A172 (cell line): Measurements from ENCODE around the gene FAAP100. TPM values are rescaled to one million over a fixed set of nuclear protein-coding genes. Genes with fewer than 3 reads are reported as not detected.
"Not testable (repeated sequence)": the region's sequence is repeated elsewhere in the genome, so short reads cannot be mapped to it uniquely, and the experiment has no call there.

Experiments used
- DNase-seq: peaks from one replicate; pipeline ENCODE4 v3.0.0-alpha.2; 2015; ENCODE audit warnings: low spot score
- total RNA-seq: library from RNA; depleted of rRNA; stranded (reverse); fragments of >200 nt; shearing (Covaris generic); gene quantifications from 2 replicates; pipeline ENCODE4 v1.2.3, GENCODE V29; 2014; rRNA removed

The FAAP100 gene, protein sequence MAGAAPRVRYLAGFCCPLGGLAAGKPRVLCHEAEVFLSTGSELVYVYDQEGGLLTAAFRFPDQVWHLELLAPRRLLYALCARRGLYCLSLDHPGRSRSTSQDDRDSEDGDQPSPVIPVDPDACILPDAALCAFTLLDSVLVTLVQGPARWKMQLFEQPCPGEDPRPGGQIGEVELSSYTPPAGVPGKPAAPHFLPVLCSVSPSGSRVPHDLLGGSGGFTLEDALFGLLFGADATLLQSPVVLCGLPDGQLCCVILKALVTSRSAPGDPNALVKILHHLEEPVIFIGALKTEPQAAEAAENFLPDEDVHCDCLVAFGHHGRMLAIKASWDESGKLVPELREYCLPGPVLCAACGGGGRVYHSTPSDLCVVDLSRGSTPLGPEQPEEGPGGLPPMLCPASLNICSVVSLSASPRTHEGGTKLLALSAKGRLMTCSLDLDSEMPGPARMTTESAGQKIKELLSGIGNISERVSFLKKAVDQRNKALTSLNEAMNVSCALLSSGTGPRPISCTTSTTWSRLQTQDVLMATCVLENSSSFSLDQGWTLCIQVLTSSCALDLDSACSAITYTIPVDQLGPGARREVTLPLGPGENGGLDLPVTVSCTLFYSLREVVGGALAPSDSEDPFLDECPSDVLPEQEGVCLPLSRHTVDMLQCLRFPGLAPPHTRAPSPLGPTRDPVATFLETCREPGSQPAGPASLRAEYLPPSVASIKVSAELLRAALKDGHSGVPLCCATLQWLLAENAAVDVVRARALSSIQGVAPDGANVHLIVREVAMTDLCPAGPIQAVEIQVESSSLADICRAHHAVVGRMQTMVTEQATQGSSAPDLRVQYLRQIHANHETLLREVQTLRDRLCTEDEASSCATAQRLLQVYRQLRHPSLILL
- total RNA-seq = 29.7 and 39.9 TPM in 2 replicates

GRCh38 chr17:81552244-81553017 is at the start of gene FAAP100:
Gene FAAP100, minus strand, starts transcription at chr17:81552353. Its CDS starts 23 bp downstream, at chr17:81552330.
- DNase-seq = peak; percentile 54

- DNase-seq = peak; percentile 65
Observed at GRCh38 chr17:81601525-81602120, 49.5 kb upstream of the FAAP100 start.

- no peak for DNase-seq
Observed at GRCh38 chr17:81599719-81600486, 47.8 kb upstream of the FAAP100 start.

DNA sequence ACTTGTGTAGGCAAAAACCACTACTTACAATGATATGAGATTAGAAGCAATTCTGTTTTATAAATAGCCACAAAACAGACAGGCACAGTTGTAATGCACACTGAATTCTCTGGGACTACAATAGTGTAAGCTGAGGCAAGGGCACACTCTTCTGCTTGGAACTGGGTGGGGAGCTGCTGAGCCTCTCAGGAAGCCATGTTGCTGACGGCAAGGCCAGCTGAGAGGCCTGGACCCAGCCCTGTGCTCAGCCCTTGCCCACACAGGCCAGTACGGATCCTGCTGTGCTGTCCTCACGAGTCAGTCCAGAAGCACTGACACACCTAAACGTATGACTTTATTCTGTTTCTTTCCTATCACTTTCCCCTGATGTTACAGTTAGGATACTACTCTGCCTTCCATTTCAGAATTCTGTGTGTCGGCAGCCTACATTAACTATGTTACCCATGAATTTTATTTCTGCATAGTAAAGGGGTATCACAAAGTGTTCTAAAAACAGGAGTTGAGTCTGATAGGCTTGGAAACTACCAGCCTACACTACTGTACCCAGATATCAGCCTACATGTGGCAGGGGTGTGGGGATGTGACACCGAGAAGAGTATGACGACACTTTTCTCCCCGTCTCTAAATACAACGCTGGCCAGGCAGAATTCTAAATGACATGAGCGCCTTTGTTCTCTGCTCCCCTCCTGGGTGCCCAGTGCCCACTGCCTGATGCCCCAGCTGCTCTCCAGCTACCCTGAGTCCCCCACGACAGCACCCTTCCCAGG is 41.1 kb upstream of the FAAP100 start:
- no peak for DNase-seq

DNA sequence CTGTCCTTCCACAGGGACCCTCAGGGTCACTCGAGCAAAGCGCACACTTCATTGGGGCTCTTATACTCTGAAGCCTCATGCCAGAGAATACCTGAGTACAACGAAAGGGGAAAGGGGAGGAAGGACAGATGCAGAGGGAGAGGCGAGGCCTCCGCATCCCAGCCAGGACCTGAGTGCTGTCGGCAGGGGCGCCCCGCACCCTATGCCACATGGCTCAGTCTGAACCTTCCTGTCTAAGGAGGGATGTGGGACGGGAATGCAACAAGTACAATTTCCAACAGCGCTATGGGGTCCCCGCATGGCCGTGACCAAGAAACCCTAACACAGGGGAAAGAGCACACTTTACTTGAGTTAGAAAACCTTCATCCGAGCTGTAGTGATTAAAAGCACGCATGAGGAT is 39.8 kb upstream of the FAAP100 start:
- DNase-seq = no peak

DNA sequence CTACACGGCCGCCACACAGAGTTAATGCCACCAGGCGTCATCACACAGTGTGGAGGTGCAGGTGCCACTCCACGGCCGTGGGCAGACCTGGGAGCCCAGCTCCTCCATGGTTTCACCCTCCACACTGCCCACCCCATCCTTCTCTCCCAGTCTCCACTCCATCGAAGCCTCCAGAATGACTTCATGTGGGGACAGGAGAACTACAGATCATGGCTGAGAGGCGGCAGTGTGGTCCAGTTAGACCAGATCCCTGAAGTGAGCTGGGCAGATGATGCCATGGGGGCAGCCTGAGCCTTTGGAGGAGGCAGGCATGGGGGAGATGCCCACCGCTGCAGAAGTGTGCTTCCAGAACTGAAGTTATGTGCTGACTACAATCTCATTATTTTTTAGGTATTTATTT is 38.0 kb upstream of the FAAP100 start:
- DNase-seq = no peak

DNA sequence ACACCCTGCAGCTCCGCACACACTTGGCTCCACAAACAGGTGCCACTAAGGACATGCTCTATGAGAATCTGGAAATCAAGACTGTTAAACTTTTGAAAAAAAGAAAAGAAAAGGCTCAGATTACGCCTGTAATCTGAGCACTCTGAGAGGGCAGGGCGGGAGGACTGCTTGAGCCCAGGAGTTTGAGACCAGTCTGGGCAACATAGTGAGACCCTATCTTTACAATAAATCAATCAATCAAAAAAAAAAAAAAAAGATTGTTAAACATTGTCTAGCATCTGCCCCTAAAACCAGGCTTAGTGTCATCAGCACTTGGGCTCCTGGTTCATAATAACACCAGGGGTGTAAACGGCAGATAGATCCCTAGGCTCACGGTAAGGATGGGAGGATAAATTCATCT is 37.5 kb upstream of the FAAP100 start:
- no peak for DNase-seq

- DNase-seq = no peak
Observed at GRCh38 chr17:81586096-81586495, 33.9 kb upstream of the FAAP100 start.

GRCh38 chr17:81584771-81585170 is 32.6 kb upstream of the FAAP100 start:
- not testable (repeated sequence) for DNase-seq

DNA sequence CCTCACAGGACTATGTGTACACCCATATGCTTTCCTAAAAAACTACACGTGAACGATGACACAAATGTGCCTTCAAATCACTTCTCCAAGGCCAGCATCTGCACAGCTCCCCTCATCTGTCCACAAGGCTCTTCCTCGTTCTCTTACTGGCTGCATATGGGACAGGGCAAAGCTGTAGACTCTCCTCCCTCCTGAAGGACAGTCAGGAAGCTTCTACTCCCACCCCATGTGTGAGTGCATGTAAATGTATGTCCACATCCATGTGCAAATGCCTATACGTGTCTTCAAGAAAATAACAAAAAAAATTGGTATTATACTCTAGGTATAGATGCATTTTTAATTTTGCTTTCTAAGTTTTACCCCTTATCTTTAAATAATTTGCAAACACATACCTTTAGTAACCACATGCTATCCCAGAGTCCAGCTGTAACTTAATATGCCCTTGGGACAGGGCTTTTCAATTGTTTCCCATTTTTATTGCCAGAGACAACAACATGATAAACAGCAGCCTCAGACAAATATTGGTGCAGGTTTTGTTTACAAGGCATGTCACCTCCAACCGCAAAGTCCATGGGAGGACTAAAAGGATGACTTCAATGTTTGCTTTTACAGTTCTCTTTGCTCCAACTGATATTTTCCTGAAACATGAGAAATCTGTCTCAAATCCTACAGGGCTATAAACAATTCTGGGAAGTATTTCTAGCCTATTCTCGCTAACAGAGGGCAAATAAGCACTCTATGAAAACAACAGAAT is 31.6 kb upstream of the FAAP100 start:
- no peak for DNase-seq

DNA sequence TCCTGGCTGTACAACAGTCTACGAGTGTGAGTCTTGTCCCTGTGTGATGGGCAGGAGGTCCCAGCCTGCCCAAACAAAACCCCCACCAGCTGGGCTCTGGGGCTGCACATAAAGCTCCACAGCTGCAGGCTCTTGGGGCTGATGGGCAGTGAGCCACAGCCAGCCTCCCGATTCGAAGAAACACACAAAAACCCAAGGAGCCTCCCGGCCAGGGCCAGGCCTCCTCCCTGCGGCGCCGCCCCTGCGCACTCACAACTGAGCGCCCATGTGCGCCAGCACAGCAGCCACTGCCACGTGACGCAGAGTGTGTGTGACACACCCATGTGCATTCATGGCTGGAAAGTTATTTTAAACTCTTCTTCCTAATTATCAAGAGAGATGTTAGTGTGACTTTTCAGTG is 30.6 kb upstream of the FAAP100 start:
- no peak for DNase-seq

DNA sequence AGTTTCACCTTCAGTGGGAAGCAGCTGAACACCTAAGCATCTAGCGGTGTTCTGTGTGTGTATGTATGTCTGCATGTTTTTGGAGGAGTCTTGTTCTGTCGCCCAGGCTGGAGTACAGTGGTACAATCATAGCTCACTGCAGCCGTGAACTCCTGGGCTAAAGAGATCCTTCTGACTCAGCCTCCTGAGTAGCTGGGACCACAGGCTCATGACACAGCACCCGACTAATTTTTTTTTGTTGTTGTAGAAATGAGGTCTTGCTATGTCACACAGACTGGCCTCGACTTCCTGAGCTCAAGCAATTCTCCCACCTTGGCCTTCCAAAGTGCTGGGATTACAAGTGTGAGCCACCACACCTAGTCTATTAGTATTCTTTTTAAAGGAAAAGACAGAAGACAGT is 30.2 kb upstream of the FAAP100 start:
- DNase-seq = peak; percentile 68

- DNase-seq = no peak
Observed at GRCh38 chr17:81581758-81582157, 29.6 kb upstream of the FAAP100 start.

DNA sequence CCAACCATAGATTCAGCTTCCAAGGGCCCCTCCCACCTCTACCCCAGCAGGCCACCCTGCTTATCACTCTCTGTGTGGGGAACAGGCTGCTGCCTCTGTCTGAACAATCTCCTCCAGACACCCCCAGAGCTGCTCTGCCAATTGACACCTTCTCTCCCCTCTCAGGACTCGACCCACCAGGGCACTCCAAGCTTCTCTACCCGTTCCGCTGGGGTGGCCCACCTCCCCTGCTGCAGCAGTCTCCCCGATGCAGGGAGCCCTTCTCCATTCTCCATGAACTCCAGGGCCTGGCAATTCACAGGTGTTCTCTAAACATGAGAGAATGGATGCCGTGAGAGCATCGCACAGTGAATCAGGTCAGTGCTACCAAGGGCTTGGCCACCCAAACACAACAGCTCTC is 28.3 kb upstream of the FAAP100 start:
- DNase-seq = no peak

DNA sequence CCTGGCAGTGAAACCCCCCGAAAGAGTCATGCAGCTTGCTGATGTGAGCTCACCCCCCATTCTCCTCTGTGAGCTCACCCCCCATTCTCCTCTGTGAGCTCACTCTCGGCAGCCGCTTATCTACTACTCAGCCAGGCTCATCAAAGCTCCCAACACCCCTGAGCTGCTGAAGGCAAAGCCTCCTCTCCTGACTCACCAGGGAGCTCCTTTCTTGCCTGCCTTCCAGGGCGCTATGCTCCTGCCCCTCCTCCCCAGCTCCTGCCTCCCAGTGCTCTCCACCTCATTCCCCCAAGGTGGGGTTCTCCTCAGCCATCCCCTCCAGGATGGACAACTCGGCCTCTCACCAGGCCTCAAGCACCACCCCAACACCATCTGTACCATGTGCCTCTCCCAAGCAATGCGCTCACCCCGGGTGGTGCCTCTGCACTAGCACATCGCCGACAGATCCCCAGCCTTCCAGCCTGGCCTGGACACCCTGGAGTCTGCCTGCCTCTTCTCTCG is 27.7 kb upstream of the FAAP100 start:
- DNase-seq = peak; percentile 78

DNA sequence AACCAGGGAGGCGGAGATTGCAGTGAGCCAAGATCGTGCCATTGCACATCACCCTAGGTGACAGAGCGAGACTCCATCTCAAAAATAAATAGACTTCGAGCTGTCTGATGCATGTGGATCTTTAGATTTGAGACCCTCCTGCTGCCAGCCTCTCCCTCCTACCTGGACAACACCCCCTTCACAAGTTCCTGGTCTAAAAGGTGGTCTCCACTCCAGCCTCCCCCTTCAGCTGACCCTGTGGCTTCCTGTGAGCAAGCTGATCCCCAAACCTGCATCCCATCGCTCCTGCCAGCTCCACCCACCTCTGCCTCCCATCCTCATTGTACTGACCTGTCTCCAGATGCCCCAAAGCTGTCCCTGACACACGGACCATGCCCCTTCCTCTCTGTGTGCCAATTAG is 27.1 kb upstream of the FAAP100 start:
- DNase-seq = no peak

DNA sequence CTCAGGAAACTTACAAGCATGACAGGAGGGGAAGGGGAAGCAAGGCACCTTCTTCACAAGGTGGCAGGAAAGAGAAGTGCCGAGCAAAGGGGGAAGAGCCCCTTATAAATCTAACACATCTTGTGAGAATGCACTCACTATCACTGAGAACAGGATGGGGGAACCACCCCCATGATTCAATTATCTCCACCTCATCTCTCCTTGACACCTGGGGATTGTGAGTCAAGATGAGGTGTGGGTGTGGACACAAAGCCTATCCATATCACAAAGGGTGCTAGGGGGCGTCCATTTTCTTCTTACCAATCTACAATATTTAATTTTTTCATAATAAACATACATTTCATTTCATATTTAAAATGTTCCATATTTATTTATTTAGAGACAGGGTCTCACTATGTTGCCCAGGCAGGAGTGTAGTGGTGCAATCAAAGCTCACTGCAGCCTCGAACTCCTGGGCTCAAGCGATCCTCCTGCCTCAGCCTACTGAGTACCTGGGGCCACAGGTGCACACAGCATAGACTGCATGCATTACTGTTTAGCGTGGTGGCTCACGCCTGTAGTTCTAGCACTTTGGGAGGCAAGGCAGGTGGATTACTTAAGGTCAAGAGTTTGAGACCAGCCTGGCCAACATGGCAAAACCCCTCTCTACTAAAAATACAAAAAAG is 26.5 kb upstream of the FAAP100 start:
- DNase-seq = no peak

DNA sequence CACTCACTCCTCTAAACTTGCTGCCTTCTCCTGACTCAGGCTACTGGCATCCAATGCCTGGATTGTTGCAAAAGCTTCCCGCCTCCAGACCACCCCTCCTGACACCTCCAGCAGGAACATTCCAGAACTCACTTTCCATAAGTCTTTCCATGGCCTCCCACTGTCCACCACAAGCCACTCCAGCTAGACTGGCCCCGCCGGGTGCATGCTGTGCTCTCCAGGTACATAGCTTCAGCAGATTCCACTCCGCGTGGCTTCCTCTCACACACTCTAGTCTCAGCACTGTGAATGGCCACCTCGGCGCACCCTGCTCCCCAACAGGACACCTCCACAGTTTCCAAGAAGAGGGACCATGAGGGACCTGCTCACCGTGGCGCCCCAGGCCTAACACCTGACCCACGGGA is 25.9 kb upstream of the FAAP100 start:
- no peak for DNase-seq
